SH-SY5Y (cell line): ENCODE measurements around the gene APLP2.

Experiments
- GATA2 ChIP-seq: IDR thresholded peaks from 2 replicates; pipeline ENCODE4 v1.6.1; 2011; ENCODE audit warnings: mild to moderate bottlenecking, low read depth, low read length
- GATA3 ChIP-seq: IDR thresholded peaks from 2 replicates; pipeline ENCODE4 v1.6.1; 2011; ENCODE audit warnings: low read depth, mild to moderate bottlenecking, low read length, moderate library complexity

Gene APLP2

GRCh38 chr11:130175898-130176297 lies 106.2 kb downstream of the APLP2 start:
- TF ChIP-seq GATA2, result no peak

- no peak for TF ChIP-seq GATA3
- no peak for TF ChIP-seq GATA2
Measured at GRCh38 chr11:130177782-130178181, 108.1 kb downstream of the APLP2 start.

GRCh38 chr11:130178441-130179339 lies 109.0 kb downstream of the APLP2 start:
- TF ChIP-seq GATA2 (no peak), GATA3 (no peak)

GRCh38 chr11:130179396-130180306 lies 110.0 kb downstream of the APLP2 start:
- TF ChIP-seq GATA2 (no peak), GATA3 (no peak)

- TF ChIP-seq GATA2, result no peak
- no peak for TF ChIP-seq GATA3
Measured at GRCh38 chr11:130180491-130180890, 110.8 kb downstream of the APLP2 start.

- no peak for TF ChIP-seq GATA3
- TF ChIP-seq GATA2, result no peak
Measured at GRCh38 chr11:130180896-130181294, 111.2 kb downstream of the APLP2 start.

GRCh38 chr11:130181295-130182272 lies 111.9 kb downstream of the APLP2 start:
- TF ChIP-seq GATA3 (no peak), GATA2 (no peak)

GRCh38 chr11:130183878-130184610 lies 114.3 kb downstream of the APLP2 start:
- TF ChIP-seq GATA3, result no peak
- no peak for TF ChIP-seq GATA2

- no peak for TF ChIP-seq GATA2
- TF ChIP-seq GATA3, result no peak
Measured at GRCh38 chr11:130187096-130187495, 117.4 kb downstream of the APLP2 start.

GRCh38 chr11:130188047-130188446 lies 118.4 kb downstream of the APLP2 start:
- no peak for TF ChIP-seq GATA2
- TF ChIP-seq GATA3, result no peak

GRCh38 chr11:130188585-130189347 lies 119.1 kb downstream of the APLP2 start:
- no peak for TF ChIP-seq GATA2
- TF ChIP-seq GATA3, result no peak
